H1 (cell line): Measurements from ENCODE around the gene RAB26.
"Not testable (repeated sequence)": the region's sequence is repeated elsewhere in the genome, so short reads cannot be mapped to it uniquely, and the experiment has no call there.

Source experiments
- CHD2 ChIP-seq: IDR thresholded peaks from 2 replicates; pipeline ENCODE4 v1.6.1; 2012; ENCODE audit warnings: low read length, improper control_type of control experiment
- CREB1 ChIP-seq: IDR thresholded peaks from 2 replicates; pipeline ENCODE4 v1.6.1; 2012; ENCODE audit warnings: inconsistent platforms
- CTBP2 ChIP-seq: IDR thresholded peaks from 2 replicates; pipeline ENCODE4 v1.7.0; 2011; ENCODE audit warnings: borderline replicate concordance, mild to moderate bottlenecking, moderate library complexity, mixed read lengths, low read length; ENCODE audit not compliant: insufficient read depth, insufficient read length
- CTCF ChIP-seq, 3 experiments: IDR thresholded peaks; 1 replicate in 2 of 3; 2 replicates in 1 of 3; pipeline versions ENCODE4 v1.5.1 to v1.6.1; 2011; ENCODE audit warnings: low read length in 3 of 3, mild to moderate bottlenecking in 3 of 3, inconsistent platforms in 2 of 3, low read depth in 1 of 3, moderate library complexity in 1 of 3; ENCODE audit not compliant: insufficient read depth in 1 of 3; ENCODE audit errors: control extremely low read depth in 1 of 3
- EP300 ChIP-seq, 2 experiments: IDR thresholded peaks; 1 replicate in 1 of 2; 2 replicates in 1 of 2; pipeline ENCODE4 v1.6.1; 2011 to 2012; ENCODE audit warnings: low read depth in 2 of 2, low read length in 2 of 2, mild to moderate bottlenecking in 2 of 2, borderline replicate concordance in 1 of 2, inconsistent platforms in 1 of 2, moderate library complexity in 1 of 2
- GABPA ChIP-seq: IDR thresholded peaks from 2 replicates; pipeline ENCODE4 v1.6.1; 2011; ENCODE audit warnings: mild to moderate bottlenecking, low read length, moderate library complexity, borderline replicate concordance; ENCODE audit not compliant: insufficient read depth
- JUN ChIP-seq: IDR thresholded peaks from 2 replicates; pipeline ENCODE4 v1.6.1; 2011; ENCODE audit warnings: low read depth, mild to moderate bottlenecking, improper control_type of control experiment, low read length
- JUND ChIP-seq: IDR thresholded peaks from 2 replicates; pipeline ENCODE4 v1.6.1; 2011; ENCODE audit warnings: mild to moderate bottlenecking, improper control_type of control experiment, low read length
- POLR2A ChIP-seq, 2 experiments: IDR thresholded peaks; 1 replicate in 1 of 2; 2 replicates in 1 of 2; pipeline ENCODE4 v1.6.1; 2011; ENCODE audit warnings: low read depth in 2 of 2, low read length in 2 of 2, mild to moderate bottlenecking in 2 of 2; ENCODE audit errors: control extremely low read depth in 1 of 2
- RFX5 ChIP-seq: IDR thresholded peaks from 2 replicates; pipeline ENCODE4 v1.6.1; 2011; ENCODE audit warnings: low read depth, low read length, improper control_type of control experiment, borderline replicate concordance
- SIX5 ChIP-seq: IDR thresholded peaks from 2 replicates; pipeline ENCODE4 v1.6.1; 2011; ENCODE audit warnings: mild to moderate bottlenecking, low read depth, low read length
- TCF12 ChIP-seq: IDR thresholded peaks from 2 replicates; pipeline ENCODE4 v1.6.1; 2011; ENCODE audit warnings: low read depth, mild to moderate bottlenecking, low read length
- TF ChIP-seq, protein P1 (sequence below): IDR thresholded peaks from 2 replicates; pipeline ENCODE4 v1.6.1; 2012; ENCODE audit warnings: inconsistent platforms

GRCh38 chr16:2203119-2203688 is 54.8 kb downstream of the RAB26 start:
- not testable (repeated sequence) for TF ChIP-seq SIX5; RFX5; CTCF (IDR thresholded peaks at IDR 0.05; ENCODE audit: control extremely low read depth in 1 of 3, insufficient read depth in 1 of 3, low read depth in 1 of 3, low read length in 3 of 3); TCF12; POLR2A (IDR thresholded peaks at IDR 0.05; ENCODE audit: control extremely low read depth in 1 of 2, low read depth in 2 of 2, low read length in 2 of 2); JUN; GABPA; CREB1; JUND; EP300 (IDR thresholded peaks at IDR 0.05; ENCODE audit: borderline replicate concordance in 1 of 2, low read depth in 2 of 2, low read length in 2 of 2); CHD2; CTBP2
- TF ChIP-seq, protein P1, sequence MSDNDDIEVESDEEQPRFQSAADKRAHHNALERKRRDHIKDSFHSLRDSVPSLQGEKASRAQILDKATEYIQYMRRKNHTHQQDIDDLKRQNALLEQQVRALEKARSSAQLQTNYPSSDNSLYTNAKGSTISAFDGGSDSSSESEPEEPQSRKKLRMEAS: not testable (repeated sequence)
